ENCODE results near the gene CAB39L. TPM values are rescaled to one million over a fixed set of nuclear protein-coding genes. Genes with fewer than 3 reads are reported as not detected.

The CAB39L gene
- total and polyA plus RNA-seq, 2 experiments from 2014 or later, result 3.3 to 4.4 TPM

DNA sequence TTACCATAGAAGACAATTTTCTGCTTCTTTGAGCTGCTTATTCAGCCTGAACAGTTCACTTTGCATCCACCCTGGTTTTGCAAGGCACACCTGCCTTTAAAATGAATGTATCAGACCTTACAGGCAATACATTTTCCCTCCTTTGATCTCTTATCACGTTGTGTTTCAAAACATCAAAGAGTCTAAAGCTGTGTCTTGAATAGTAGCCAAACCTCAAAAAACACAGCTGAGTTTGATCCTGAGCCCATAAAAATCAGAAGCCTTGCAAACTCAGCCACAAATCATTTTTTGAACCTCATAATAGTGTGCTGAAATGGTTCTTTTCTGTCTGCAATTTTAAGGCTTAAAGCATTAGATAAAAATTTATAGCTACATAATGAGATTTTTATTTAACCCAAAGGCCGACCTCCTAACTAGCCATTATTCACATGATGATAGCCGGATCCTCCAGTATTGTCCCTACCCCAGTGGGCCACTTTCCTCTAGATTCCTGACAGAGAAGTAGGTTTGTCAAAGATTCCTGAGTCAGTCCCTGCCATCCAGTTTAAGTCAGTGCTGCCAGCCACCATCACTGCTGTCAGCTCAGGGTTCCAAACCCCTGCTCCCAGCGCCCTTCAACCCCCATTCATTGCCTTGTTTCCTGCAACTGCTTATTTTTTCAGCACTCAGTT, 71.8 kb downstream of the CAB39L start:
- Mint-ChIP-seq H3K9me3 (peaks cover 3% of the 10 kb centered on the region; the same call in 2 of the 3 replicates), H3K4me1 (peaks cover 39% of the 10 kb centered on the region), H3K27ac (no peak overlapping the region; the same call in 1 of the 2 replicates), H3K27me3 (ENCODE audit: insufficient read depth, low read depth, poor library complexity) (peaks cover 3% of the 10 kb centered on the region), H3K4me3 (no peak overlapping the region), H3K36me3 (ENCODE audit: low read depth) (no peaks in the 10 kb centered on the region; the same call in 2 of the 3 replicates)
- no peaks in the 10 kb centered on the region for H3K79me2 ChIP-seq (replicated peaks; ENCODE audit: insufficient read depth)
- H3K27me3 ChIP-seq (ENCODE audit: insufficient read depth), result no peaks in the 10 kb centered on the region
- no peak overlapping the region for H3K4me2 ChIP-seq
- no peak overlapping the region for H3K4me3 ChIP-seq
- no peak for ATAC-seq
- no peak for DNase-seq (ENCODE audit: low spot score)
- H3K4me1 ChIP-seq (ENCODE audit: insufficient read depth), result peaks cover 11% of the 10 kb centered on the region
- H3K9me2 ChIP-seq (ENCODE audit: insufficient read depth), result no peaks in the 10 kb centered on the region
- no peaks in the 10 kb centered on the region for H3F3A ChIP-seq (replicated peaks; ENCODE audit: low read depth)
- H2AFZ ChIP-seq, result no peak overlapping the region
- no peaks in the 10 kb centered on the region for H3K36me3 ChIP-seq (ENCODE audit: insufficient read depth)
- H4K20me1 ChIP-seq (replicated peaks; ENCODE audit: insufficient read depth), result no peaks in the 10 kb centered on the region
- no peak overlapping the region for H3K27ac ChIP-seq (ENCODE audit: low read depth)
- TF ChIP-seq, protein P1, sequence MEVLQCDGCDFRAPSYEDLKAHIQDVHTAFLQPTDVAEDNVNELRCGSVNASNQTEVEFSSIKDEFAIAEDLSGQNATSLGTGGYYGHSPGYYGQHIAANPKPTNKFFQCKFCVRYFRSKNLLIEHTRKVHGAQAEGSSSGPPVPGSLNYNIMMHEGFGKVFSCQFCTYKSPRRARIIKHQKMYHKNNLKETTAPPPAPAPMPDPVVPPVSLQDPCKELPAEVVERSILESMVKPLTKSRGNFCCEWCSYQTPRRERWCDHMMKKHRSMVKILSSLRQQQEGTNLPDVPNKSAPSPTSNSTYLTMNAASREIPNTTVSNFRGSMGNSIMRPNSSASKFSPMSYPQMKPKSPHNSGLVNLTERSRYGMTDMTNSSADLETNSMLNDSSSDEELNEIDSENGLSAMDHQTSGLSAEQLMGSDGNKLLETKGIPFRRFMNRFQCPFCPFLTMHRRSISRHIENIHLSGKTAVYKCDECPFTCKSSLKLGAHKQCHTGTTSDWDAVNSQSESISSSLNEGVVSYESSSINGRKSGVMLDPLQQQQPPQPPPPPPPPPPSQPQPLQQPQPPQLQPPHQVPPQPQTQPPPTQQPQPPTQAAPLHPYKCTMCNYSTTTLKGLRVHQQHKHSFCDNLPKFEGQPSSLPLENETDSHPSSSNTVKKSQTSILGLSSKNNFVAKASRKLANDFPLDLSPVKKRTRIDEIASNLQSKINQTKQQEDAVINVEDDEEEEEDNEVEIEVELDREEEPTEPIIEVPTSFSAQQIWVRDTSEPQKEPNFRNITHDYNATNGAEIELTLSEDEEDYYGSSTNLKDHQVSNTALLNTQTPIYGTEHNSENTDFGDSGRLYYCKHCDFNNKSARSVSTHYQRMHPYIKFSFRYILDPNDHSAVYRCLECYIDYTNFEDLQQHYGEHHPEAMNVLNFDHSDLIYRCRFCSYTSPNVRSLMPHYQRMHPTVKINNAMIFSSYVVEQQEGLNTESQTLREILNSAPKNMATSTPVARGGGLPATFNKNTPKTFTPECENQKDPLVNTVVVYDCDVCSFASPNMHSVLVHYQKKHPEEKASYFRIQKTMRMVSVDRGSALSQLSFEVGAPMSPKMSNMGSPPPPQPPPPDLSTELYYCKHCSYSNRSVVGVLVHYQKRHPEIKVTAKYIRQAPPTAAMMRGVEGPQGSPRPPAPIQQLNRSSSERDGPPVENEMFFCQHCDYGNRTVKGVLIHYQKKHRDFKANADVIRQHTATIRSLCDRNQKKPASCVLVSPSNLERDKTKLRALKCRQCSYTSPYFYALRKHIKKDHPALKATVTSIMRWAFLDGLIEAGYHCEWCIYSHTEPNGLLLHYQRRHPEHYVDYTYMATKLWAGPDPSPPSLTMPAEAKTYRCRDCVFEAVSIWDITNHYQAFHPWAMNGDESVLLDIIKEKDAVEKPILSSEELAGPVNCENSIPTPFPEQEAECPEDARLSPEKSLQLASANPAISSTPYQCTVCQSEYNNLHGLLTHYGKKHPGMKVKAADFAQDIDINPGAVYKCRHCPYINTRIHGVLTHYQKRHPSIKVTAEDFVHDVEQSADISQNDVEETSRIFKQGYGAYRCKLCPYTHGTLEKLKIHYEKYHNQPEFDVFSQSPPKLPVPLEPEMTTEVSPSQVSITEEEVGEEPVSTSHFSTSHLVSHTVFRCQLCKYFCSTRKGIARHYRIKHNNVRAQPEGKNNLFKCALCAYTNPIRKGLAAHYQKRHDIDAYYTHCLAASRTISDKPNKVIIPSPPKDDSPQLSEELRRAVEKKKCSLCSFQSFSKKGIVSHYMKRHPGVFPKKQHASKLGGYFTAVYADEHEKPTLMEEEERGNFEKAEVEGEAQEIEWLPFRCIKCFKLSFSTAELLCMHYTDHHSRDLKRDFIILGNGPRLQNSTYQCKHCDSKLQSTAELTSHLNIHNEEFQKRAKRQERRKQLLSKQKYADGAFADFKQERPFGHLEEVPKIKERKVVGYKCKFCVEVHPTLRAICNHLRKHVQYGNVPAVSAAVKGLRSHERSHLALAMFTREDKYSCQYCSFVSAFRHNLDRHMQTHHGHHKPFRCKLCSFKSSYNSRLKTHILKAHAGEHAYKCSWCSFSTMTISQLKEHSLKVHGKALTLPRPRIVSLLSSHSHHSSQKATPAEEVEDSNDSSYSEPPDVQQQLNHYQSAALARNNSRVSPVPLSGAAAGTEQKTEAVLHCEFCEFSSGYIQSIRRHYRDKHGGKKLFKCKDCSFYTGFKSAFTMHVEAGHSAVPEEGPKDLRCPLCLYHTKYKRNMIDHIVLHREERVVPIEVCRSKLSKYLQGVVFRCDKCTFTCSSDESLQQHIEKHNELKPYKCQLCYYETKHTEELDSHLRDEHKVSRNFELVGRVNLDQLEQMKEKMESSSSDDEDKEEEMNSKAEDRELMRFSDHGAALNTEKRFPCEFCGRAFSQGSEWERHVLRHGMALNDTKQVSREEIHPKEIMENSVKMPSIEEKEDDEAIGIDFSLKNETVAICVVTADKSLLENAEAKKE (CRISPR knock-in tag; IDR thresholded peaks at IDR 0.05), result no peak
- TF ChIP-seq ZNF331 (CRISPR knock-in tag; IDR thresholded peaks at IDR 0.05; ENCODE audit: low read depth), result no peak
- no peak for TF ChIP-seq EZH2 (IDR thresholded peaks at IDR 0.05; ENCODE audit: low read depth, unreplicated experiment)
- TF ChIP-seq EZH2phosphoT487 (IDR thresholded peaks at IDR 0.05; ENCODE audit: unreplicated experiment), result no peak
- TF ChIP-seq ETS1 (IDR thresholded peaks at IDR 0.05), result no peak
- TF ChIP-seq STAT1 (IDR thresholded peaks at IDR 0.05; ENCODE audit: unreplicated experiment), result no peak
- TF ChIP-seq CREB1 (CRISPR knock-in tag; IDR thresholded peaks at IDR 0.05; ENCODE audit: low read depth), result no peak
- TF ChIP-seq JUNB (IDR thresholded peaks at IDR 0.05; ENCODE audit: unreplicated experiment), result no peak
- TF ChIP-seq POLR2AphosphoS5 (IDR thresholded peaks at IDR 0.05; ENCODE audit: low read depth), result no peak
- no peak for TF ChIP-seq CTCF (conservative IDR thresholded peaks at IDR 0.05; ENCODE audit: low read depth in 2 of 2)
- no peak for TF ChIP-seq NANOG (IDR thresholded peaks at IDR 0.05; ENCODE audit: borderline replicate concordance)

Measured in GM23338 (cell line).